ENCODE measurements around the gene TMEM141.

GRCh38 chr9:136827794-136828473 lies 36.8 kb downstream of the TMEM141 start:
- TF ChIP-seq POLR2AphosphoS5 (IDR thresholded peaks at IDR 0.05; ENCODE audit: low read depth, low read length) (no peak), SIN3A (IDR thresholded peaks at IDR 0.05; ENCODE audit: borderline replicate concordance, insufficient read depth, low read length) (no peak)

Data from PFSK-1 (cell line).